Endodermal cell (in vitro differentiated cells): ENCODE data around the gene TRPV4. TPM values are rescaled to one million over a fixed set of nuclear protein-coding genes. Genes with fewer than 3 reads are reported as not detected.

Experiments
- DNase-seq: peaks from one replicate; pipeline ENCODE4 v3.0.0-alpha.2; 2017
- H3K27ac ChIP-seq: 2 replicates; pipeline ENCODE4 v1.5.1; 2013; ENCODE audit warnings: mild to moderate bottlenecking, low read depth, low read length, moderate library complexity
- H3K27me3 ChIP-seq: 2 replicates; pipeline ENCODE4 v1.6.1; 2013; ENCODE audit warnings: mild to moderate bottlenecking, low read length, moderate library complexity; ENCODE audit not compliant: insufficient read depth, control insufficient read depth, poor library complexity, severe bottlenecking
- H3K36me3 ChIP-seq: 2 replicates; pipeline ENCODE4 v1.7.0; 2013; ENCODE audit warnings: mild to moderate bottlenecking, low read length, moderate library complexity; ENCODE audit not compliant: control insufficient read depth, insufficient read depth
- H3K4me1 ChIP-seq: one replicate; pipeline ENCODE4 v1.7.0; 2013; ENCODE audit warnings: low read length; ENCODE audit not compliant: control insufficient read depth, insufficient read depth
- H3K4me3 ChIP-seq: 2 replicates; pipeline ENCODE4 v1.5.1; 2013; ENCODE audit warnings: mild to moderate bottlenecking, low read length, moderate library complexity
- H3K9ac ChIP-seq: 2 replicates; pipeline ENCODE4 v1.6.1; 2013; ENCODE audit warnings: mild to moderate bottlenecking, low read length, moderate library complexity; ENCODE audit not compliant: poor library complexity, severe bottlenecking; ENCODE audit errors: extremely low read depth
- H3K9me3 ChIP-seq: 2 replicates; pipeline ENCODE4 v1.6.1; 2013; ENCODE audit warnings: mild to moderate bottlenecking, low read length, moderate library complexity; ENCODE audit not compliant: control insufficient read depth
- H3K27ac Mint-ChIP-seq: 2 replicates; pipeline ENCODE4 v1.8.0; 2020; ENCODE audit warnings: mixed read lengths
- H3K27me3 Mint-ChIP-seq: 2 replicates; pipeline ENCODE4 v1.8.0; 2021; ENCODE audit warnings: mild to moderate bottlenecking, mixed read lengths; ENCODE audit not compliant: insufficient read depth
- H3K36me3 Mint-ChIP-seq: 2 replicates; pipeline ENCODE4 v1.8.0; 2020; ENCODE audit warnings: low read depth, mixed read lengths
- H3K4me1 Mint-ChIP-seq: 2 replicates; pipeline ENCODE4 v1.8.0; 2020; ENCODE audit warnings: mixed read lengths
- H3K4me3 Mint-ChIP-seq: 2 replicates; pipeline ENCODE4 v1.8.0; 2020; ENCODE audit warnings: mild to moderate bottlenecking, moderate library complexity, mixed read lengths
- H3K9me3 Mint-ChIP-seq: 2 replicates; pipeline ENCODE4 v1.8.0; 2020; ENCODE audit warnings: mild to moderate bottlenecking, mixed read lengths
- WGBS, 2 experiments: methylation state at CpG; one replicate each; pipeline versions ENCODE4 v1.1.5 to v1.1.7; 2013; ENCODE audit warnings: missing lambda C conversion rate in 2 of 2, mixed read lengths in 1 of 2; ENCODE audit not compliant: insufficient coverage in 1 of 2, insufficient read length in 1 of 2; 5-methylcytosine and 5-hydroxymethylcytosine counted together
- total RNA-seq, 2 donors: library from RNA; stranded (reverse); fragmentation: NEBNext Ultra II Directional in 1 of 2; extraction: Animal tissue kit (Norgen Biotek cat#: 25700) in 1 of 2; gene quantifications; 2 replicates in 1 of 2; 3 replicates in 1 of 2; pipeline ENCODE4 v1.2.1, GENCODE V29; 2021
- TF ChIP-seq, protein P1 (sequence below): fragments of 200-600 bp; sonication (generic); conservative IDR thresholded peaks from 2 replicates; pipeline ENCODE4 v1.5.0; 2021; ENCODE audit warnings: antibody characterized with exemption, mild to moderate bottlenecking

TRPV4 gene
- total RNA-seq, 2 donors from 2014 or later: 14.0 to 14.2 TPM

DNA sequence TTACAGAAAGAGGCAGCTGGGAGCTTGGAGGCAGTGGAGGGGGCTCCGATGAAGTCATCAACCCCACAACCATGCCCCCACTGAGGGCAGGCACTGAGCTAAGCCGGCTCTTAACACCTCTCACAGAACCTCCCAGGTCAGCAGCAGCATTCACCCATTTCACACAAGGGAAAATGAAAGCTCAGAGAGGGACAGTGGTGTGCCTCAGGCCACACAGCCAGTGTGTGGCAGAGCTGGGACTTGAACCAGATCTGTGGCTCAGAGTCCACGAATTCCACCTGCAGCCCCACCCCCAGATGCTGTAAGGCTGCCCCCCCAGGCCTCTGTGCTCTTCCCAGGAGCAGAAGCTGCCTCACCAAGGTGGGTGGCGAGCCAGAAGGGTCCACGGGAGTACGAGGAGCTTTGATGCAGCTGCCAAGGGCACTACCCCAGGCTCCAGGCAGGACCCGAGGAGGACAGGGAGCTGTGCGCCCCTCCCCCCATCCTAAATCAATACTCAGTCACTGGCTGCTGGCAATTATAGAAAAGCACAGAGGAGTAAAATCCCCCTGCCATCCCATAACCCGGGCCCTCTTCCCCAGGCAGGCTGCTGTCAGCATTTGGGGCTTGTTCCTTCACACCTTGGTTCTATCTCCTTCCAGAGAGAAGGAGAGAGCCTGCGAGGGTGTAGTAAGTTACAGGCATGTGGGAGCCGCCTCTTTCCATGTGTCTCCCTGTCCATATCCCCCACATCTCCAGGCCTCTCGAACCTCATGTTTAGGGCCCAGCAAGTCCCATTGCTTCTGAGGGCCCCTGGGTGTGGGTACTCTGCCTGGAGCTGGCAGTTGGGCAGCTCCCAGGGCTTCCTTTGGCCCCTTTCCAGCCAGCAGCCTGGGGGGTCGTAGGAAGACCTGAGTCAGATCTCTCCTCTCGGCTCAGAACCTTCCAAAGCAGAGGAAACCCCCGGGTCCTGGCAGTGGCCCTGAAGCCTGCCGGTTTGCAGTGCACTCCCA lies 72.0 kb downstream of the TRPV4 start:
- Mint-ChIP-seq H3K27ac (no peak overlapping the region), H3K4me1 (peaks cover 22% of the 10 kb centered on the region), H3K27me3 (no peaks in the 10 kb centered on the region), H3K4me3 (no peak overlapping the region), H3K36me3 (peaks cover 26% of the 10 kb centered on the region), H3K9me3 (peaks cover 12% of the 10 kb centered on the region)
- Histone ChIP-seq H3K9ac (no peak overlapping the region), H3K27me3 (no peaks in the 10 kb centered on the region), H3K27ac (no peak overlapping the region), H3K4me3 (no peak overlapping the region), H3K4me1 (peaks cover 8% of the 10 kb centered on the region), H3K9me3 (peaks cover 8% of the 10 kb centered on the region), H3K36me3 (peaks cover 25% of the 10 kb centered on the region)
- TF ChIP-seq, protein P1, sequence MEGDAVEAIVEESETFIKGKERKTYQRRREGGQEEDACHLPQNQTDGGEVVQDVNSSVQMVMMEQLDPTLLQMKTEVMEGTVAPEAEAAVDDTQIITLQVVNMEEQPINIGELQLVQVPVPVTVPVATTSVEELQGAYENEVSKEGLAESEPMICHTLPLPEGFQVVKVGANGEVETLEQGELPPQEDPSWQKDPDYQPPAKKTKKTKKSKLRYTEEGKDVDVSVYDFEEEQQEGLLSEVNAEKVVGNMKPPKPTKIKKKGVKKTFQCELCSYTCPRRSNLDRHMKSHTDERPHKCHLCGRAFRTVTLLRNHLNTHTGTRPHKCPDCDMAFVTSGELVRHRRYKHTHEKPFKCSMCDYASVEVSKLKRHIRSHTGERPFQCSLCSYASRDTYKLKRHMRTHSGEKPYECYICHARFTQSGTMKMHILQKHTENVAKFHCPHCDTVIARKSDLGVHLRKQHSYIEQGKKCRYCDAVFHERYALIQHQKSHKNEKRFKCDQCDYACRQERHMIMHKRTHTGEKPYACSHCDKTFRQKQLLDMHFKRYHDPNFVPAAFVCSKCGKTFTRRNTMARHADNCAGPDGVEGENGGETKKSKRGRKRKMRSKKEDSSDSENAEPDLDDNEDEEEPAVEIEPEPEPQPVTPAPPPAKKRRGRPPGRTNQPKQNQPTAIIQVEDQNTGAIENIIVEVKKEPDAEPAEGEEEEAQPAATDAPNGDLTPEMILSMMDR: no peak
- 91% methylated on average over 16 of the region's 16 CpGs; no CpG with 5 or more reads in 1 of the 2 experiments for WGBS, 2 experiments
- peak; percentile 52 for DNase-seq

DNA sequence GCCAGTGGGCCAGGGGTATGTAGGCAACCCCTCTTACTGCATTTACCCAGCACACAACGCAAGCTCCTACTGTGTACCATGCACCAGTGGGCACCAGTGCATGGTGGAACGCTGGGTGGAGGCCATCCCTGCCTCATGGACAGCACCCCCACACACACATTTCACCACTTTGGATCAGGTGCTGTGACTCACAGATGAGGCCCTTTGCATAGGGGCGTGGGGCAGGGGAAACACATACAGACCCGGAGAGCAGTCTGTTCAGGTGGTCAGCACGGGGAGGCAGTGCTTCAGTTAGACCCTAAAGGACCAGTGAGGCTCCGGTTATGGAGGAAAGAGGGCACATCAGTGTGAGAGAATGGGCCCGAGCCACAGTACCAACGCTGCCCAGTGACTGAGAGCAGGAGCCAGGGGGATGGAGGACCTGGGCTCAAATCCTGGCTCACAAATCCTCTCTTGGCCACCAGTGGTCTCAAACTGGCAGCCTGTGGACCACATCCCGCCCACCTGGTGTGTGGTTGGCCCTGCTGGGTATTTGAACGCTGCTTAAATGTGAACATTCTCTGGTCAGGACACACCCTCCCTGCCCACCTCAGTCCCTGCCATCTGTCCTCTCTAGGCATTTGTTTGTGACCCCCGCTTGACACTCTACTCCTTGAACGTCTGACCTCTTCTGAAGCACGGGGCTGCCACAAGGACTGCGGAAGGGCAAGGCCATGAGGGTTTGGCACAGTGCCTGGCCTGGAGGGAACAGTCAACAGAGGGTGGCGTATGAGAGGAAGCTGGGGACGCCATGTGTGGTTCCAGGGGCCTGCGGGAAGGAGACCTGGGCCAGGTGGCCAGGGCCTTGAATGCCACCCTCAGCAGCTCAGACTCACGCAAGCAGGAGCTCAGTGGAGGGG lies 72.9 kb downstream of the TRPV4 start:
- DNase-seq: peak; percentile 47
- Mint-ChIP-seq H3K36me3 (peaks cover 36% of the 10 kb centered on the region), H3K9me3 (peaks cover 21% of the 10 kb centered on the region), H3K27me3 (no peaks in the 10 kb centered on the region), H3K27ac (no peak overlapping the region), H3K4me3 (no peak overlapping the region), H3K4me1 (peaks cover 22% of the 10 kb centered on the region)
- Histone ChIP-seq H3K9ac (no peak overlapping the region), H3K4me1 (peaks cover 8% of the 10 kb centered on the region), H3K36me3 (peaks cover 29% of the 10 kb centered on the region), H3K4me3 (no peak overlapping the region), H3K9me3 (peaks cover 18% of the 10 kb centered on the region), H3K27me3 (no peaks in the 10 kb centered on the region), H3K27ac (no peak overlapping the region)
- TF ChIP-seq, protein P1: no peak
- WGBS, 2 experiments: 94 to 95% methylated on average over 13 to 18 of the region's 18 CpGs

DNA sequence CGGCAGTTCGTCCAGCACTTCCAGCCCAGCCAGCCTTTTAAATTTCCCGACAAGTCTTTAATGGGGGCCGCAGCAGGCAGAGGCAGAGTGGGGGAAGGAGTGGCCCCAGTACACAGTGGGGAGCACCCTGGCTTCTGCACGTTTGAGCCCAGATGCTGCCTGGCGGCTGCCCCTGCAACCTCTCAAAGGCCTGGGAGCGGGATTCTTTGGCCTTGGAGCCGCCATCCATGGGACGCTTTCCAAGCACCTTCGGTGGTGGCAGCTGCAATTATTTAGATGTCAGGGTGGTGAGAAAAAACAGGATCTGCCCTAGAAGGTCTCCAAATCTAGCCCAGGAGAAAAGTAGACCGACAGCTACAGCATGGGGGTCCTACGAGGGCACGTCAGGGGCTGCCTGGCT lies 73.6 kb downstream of the TRPV4 start:
- WGBS, 2 experiments: 76 to 92% methylated on average over 6 to 13 of the region's 13 CpGs
- H3K9ac ChIP-seq: no peak overlapping the region
- TF ChIP-seq, protein P1: no peak
- Mint-ChIP-seq H3K36me3 (peaks cover 40% of the 10 kb centered on the region), H3K4me3 (no peak overlapping the region), H3K9me3 (peaks cover 24% of the 10 kb centered on the region), H3K4me1 (peaks cover 22% of the 10 kb centered on the region), H3K27me3 (no peaks in the 10 kb centered on the region), H3K27ac (no peak overlapping the region)
- peaks cover 33% of the 10 kb centered on the region for H3K36me3 ChIP-seq
- H3K4me3 ChIP-seq: no peak overlapping the region
- H3K27ac ChIP-seq: no peak overlapping the region
- peak; percentile 46 for DNase-seq
- H3K4me1 ChIP-seq: peaks cover 8% of the 10 kb centered on the region
- no peaks in the 10 kb centered on the region for H3K27me3 ChIP-seq
- peaks cover 24% of the 10 kb centered on the region for H3K9me3 ChIP-seq
